ENCODE results near the gene IHH.

DNA sequence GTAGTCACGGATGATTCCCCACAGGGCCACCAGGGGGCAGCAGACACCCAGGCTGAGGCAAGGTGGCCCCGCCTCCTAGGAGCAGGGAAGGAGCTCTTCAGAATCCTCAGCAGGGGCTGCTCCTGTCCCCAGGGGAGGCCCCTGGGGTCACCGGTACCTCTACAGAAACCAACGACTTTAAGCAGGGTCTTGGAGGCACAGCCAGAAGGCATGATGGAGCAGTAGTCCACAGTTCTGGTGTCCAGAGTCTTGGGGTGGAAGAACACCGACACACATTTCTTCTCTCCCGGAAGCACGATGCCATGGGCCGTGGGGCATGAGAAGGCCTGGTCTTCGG lies 30.9 kb downstream of the IHH start:
- TF ChIP-seq, protein P1, sequence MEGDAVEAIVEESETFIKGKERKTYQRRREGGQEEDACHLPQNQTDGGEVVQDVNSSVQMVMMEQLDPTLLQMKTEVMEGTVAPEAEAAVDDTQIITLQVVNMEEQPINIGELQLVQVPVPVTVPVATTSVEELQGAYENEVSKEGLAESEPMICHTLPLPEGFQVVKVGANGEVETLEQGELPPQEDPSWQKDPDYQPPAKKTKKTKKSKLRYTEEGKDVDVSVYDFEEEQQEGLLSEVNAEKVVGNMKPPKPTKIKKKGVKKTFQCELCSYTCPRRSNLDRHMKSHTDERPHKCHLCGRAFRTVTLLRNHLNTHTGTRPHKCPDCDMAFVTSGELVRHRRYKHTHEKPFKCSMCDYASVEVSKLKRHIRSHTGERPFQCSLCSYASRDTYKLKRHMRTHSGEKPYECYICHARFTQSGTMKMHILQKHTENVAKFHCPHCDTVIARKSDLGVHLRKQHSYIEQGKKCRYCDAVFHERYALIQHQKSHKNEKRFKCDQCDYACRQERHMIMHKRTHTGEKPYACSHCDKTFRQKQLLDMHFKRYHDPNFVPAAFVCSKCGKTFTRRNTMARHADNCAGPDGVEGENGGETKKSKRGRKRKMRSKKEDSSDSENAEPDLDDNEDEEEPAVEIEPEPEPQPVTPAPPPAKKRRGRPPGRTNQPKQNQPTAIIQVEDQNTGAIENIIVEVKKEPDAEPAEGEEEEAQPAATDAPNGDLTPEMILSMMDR (IDR thresholded peaks at IDR 0.05), result peak; percentile 87 to 96 (median 94)
- TF ChIP-seq EP300 (IDR thresholded peaks at IDR 0.05), result no peak

Measured in tibial nerve (tissue), 4 donors.